GM18507 (cell line): ENCODE measurements around the gene EIF4EBP2.

Experiments
- DNase-seq: peaks from one replicate; pipeline ENCODE4 v3.0.0; 2011; ENCODE audit warnings: low read depth; ENCODE audit not compliant: insufficient read length; ENCODE audit errors: extremely low spot score
- FAIRE-seq: peaks from 2 replicates; lab custom pipeline; 2011; peaks lifted over from hg19 to GRCh38; lab: Jason Lieb, UNC

The EIF4EBP2 gene

DNA sequence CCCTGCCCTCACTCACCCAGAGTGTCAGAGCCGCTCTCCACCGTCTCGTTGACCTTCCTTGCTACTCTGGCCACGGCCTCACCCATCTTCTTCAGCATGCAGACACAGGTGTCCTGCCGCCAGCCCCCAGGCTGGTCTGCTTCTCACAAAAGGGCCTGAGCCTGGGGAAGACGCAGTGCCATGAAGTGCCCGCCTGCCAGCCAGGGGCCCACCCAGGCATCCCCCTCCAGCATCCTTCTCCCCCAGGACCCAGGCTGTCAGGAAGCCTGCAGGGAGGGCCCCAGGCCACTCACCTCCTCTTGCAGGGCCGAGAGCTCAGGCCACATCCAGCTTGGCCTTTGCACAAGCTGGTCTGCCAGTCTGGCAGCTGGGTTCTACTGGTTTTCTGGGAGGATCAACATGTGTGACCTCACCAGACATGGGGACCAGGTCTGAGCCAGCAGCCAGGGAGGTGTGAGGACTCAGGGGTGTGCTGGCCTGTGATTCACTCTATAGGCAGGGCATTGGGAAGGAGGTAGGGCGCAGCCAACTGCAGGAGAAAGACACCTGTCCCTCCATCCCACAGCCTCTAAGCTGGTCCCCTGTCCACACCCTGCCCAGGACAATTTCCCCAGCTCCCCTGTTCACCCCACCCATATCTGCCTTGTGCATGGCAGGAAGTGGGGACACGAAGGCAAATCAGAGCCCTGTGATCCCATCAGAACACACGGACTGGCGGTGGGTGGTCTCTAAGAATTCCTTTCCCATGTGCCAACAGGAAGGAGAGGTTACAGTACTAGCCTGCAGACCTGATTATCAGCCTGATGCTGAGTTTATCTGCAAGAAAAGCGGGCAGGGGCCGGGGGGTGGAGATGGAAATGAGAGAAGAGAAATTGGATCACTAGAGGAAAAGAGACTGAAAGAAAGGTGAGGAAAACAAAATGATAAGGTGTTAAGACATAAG, 27.2 kb upstream of the EIF4EBP2 start:
- DNase-seq (no peak), FAIRE-seq (no peak)

GRCh38 chr10:70378122-70378521, 25.8 kb upstream of the EIF4EBP2 start:
- no peak for DNase-seq
- no peak for FAIRE-seq

DNA sequence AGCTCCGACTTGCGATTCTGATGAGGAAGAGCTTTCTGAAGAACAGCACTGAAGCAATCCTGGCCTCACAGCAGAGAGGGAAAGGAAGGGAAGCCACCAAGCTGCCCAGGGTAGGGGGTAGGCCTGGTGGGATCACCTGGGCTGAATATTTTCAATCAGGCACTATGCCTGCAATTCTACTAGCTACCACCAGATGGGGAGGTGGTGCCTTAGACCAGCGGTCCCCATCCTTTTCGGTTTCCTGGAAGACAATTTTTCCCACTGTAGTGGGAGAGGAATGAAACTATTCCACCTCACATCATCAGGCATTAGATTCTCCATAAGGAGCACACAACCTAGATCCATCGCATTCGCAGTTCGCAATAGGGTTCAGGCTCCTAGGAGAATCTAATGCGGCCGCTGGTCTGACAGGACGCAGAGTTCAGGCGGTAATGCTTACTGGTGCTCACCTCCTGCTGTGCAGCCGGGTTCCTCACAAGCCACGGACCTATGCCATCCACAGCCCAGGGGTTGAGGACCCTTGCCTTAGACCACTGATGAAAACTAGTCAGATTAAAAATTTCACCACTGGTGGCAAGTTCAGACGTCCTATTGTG, 24.3 kb upstream of the EIF4EBP2 start:
- FAIRE-seq (no peak), DNase-seq (no peak)

DNA sequence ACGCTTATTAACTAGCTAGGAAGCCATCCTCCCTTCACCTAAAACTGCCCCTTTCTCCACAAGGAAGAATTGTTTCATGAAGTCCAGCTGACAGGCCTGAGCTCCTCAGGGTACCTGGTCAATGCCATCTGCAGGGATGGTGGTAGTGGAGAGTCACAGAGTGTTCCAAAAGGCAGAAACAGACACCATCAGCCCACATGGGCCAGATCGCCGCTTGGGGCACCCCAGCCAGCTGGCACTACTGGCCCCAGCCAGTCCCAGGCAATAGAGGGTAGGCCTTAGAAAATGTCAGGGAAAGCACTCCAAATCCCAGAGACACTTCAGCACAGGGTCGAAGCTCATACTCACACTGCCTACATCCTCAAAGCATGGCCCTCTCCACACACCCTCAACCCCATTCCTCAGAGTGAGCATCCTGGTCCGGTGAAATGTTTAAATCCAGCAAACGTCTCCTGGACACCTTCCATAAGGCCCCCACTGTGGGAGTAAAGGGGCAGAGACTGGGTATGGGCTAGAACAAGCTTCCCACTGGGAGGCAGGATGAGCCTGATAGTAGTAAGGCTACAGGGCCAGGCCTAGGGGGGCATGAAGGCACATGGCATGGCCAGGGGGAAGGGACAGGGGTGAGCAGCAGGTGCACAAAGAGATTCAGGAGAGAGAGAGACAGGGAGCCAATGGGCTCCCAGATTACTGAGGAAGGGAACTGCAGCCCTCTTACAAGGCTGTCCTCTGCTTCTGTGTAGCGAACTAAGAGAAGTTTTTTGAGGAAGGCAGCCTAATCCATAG, 23.4 kb upstream of the EIF4EBP2 start:
- FAIRE-seq (no peak), DNase-seq (no peak)

- no peak for DNase-seq
- no peak for FAIRE-seq
Observed at GRCh38 chr10:70381471-70382421, 22.2 kb upstream of the EIF4EBP2 start.

DNA sequence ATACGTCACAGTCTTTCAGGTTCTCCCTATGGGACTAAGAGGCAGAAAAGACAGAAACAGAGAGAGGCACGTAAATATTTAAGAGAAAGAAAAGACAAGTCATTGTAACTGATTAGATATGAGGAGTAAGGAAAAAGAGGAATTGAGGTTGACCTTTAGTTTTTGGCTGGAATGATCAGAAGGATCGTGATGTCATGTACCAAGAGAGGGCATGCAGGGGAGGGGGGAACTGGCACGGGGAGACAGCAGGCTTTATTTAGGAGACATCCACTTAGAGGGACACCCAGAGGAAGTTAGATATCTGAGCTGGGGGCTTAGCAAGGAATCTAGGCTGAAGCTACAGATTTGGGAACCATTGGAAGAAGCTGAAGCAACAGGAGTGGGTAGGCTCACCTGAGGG, 12.3 kb upstream of the EIF4EBP2 start:
- DNase-seq: no peak
- FAIRE-seq: no peak

- DNase-seq (no peak), FAIRE-seq (no peak)
Observed at GRCh38 chr10:70396140-70396539, 7.8 kb upstream of the EIF4EBP2 start.

DNA sequence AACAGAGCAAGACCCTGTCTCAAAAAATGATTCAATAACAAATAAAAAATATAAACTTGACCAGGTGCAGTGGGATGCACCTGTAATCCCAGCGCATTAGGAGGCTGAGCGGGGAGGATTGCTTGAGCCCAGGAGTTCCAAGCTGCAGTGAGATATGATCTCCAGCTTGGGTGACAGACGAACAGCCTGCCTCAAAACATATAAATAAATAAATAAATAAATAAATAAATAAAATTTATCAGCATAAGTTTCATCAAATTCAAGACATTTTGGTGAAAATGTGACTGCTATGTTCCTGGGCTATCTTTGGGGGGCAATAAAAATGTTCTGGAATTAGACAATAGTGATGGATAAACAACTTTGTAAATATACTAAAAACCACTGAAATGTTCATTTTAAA, 4.8 kb upstream of the EIF4EBP2 start:
- no peak for FAIRE-seq
- no peak for DNase-seq

- no peak for DNase-seq
- FAIRE-seq: no peak
Observed at GRCh38 chr10:70403483-70404035, 386 bp upstream of the EIF4EBP2 start.

GRCh38 chr10:70404787-70405036, 767 bp downstream of the EIF4EBP2 start:
- peak; percentile 36 for FAIRE-seq
- no peak for DNase-seq

GRCh38 chr10:70405037-70405824, 1.3 kb downstream of the EIF4EBP2 start:
- FAIRE-seq (peak; percentile 73), DNase-seq (no peak)

GRCh38 chr10:70409772-70410171, 5.8 kb downstream of the EIF4EBP2 start:
- no peak for FAIRE-seq
- DNase-seq: no peak

DNA sequence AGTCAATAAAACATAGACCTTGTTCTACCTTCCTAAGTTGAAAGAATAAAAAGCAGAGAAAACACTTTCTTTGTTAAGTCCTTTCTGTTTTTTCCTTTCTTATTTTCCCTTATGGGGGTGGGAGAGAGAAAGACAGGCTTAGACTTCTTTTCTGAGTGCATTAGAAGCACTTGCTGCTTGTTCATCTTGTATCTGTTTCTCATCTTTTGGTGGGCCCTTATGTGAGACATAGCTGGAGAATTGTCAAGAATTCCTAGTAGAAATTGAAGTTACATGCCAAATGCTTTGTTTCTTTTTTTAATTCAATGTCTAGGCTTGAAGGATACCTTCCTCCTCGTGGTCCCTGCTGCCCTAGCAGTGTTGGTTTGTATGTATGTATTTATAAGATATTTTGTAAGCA, 6.7 kb downstream of the EIF4EBP2 start:
- FAIRE-seq (no peak), DNase-seq (no peak)

DNA sequence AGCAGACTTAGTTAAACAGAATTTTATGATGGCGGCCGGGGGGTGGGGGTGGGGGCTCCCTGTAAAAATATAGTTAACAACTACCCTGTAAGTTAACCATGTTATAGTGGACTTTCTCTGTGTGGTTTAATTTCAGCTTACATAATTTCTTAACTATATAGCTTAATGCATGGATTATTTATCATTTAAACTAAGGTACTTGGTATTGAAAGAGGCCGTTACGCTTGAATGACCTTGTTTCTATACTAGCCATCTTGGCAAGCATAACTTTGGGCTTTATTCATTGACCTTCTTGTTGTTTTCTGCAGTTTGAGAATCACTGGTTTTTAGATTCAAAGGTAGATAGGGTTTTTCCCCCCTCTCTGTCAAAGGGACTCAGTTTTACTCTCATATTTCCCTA, 8.4 kb downstream of the EIF4EBP2 start:
- no peak for DNase-seq
- FAIRE-seq: peak; percentile 26

GRCh38 chr10:70417568-70417967, 13.6 kb downstream of the EIF4EBP2 start:
- no peak for FAIRE-seq

DNA sequence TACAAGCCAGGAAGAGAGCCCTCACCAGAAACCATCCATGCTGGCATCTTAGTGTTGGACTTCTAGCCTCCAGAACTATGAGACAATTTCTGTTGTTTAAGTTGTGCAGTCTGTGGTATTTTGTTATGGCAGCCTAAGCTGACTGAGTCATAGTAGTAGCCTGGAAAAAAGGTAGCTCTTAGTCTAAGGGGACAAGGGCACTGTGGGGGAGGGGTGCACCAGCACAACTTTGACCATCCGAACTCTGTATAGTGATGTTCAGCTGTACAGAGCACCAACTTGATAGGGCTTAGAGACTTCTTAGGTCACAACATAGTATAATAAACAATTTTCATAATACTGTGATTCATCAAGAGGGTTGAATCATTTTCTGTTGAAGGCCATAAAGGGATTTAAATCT, 14.3 kb downstream of the EIF4EBP2 start:
- FAIRE-seq: no peak
- no peak for DNase-seq

More at GRCh38 chr10:70417568-70417967, 13.6 kb downstream of the EIF4EBP2 start:
- DNase-seq: no peak

- no peak for DNase-seq
- FAIRE-seq: no peak
Observed at GRCh38 chr10:70418713-70419112, 14.8 kb downstream of the EIF4EBP2 start.

DNA sequence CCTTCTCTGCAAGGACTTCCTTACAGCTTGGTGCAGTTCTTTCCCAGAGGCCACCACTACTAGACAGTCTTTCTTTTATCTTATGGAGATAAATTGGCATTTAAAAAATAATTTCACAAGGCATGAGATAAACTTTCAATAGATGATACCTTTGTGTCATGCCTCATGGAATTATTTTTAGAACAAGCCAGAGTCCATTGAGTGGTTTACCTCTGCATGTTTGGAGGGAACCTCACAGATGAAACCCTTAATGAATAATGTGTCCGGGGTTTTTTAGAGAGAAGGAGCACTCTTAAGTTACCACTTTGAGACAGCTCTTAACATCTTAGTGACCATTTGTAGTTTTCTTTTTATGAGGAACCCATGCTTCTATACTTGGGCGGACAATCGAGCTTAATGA, 20.4 kb downstream of the EIF4EBP2 start:
- no peak for DNase-seq
- no peak for FAIRE-seq
